Measurements from ENCODE around the gene S100A4.
"Not testable (repeated sequence)": the region's sequence is repeated elsewhere in the genome, so short reads cannot be mapped to it uniquely, and the experiment has no call there.

DNA sequence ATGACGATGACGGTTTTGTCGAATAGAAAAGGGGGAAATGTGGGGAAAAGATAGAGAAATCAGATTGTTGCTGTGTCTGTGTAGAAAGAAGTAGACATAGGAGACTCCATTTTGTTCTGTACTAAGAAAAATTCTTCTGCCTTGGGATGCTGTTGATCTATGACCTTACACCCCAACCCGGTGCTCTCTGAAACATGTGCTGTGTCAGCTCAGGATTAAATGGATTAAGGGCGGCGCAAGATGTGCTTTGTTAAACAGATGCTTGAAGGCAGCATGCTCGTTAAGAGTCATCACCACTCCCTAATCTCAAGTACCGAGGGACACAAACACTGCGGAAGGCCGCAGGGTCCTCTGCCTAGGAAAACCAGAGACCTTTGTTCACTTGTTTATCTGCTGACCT is 29.9 kb upstream of the S100A4 start:
- not testable (repeated sequence) for TF ChIP-seq SUZ12, SP1 (IDR thresholded peaks at IDR 0.05)

All from HEK293T (cell line).